ENCODE data around the gene PLA2G4B.

PLA2G4B gene, protein sequence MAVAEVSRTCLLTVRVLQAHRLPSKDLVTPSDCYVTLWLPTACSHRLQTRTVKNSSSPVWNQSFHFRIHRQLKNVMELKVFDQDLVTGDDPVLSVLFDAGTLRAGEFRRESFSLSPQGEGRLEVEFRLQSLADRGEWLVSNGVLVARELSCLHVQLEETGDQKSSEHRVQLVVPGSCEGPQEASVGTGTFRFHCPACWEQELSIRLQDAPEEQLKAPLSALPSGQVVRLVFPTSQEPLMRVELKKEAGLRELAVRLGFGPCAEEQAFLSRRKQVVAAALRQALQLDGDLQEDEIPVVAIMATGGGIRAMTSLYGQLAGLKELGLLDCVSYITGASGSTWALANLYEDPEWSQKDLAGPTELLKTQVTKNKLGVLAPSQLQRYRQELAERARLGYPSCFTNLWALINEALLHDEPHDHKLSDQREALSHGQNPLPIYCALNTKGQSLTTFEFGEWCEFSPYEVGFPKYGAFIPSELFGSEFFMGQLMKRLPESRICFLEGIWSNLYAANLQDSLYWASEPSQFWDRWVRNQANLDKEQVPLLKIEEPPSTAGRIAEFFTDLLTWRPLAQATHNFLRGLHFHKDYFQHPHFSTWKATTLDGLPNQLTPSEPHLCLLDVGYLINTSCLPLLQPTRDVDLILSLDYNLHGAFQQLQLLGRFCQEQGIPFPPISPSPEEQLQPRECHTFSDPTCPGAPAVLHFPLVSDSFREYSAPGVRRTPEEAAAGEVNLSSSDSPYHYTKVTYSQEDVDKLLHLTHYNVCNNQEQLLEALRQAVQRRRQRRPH

DNA sequence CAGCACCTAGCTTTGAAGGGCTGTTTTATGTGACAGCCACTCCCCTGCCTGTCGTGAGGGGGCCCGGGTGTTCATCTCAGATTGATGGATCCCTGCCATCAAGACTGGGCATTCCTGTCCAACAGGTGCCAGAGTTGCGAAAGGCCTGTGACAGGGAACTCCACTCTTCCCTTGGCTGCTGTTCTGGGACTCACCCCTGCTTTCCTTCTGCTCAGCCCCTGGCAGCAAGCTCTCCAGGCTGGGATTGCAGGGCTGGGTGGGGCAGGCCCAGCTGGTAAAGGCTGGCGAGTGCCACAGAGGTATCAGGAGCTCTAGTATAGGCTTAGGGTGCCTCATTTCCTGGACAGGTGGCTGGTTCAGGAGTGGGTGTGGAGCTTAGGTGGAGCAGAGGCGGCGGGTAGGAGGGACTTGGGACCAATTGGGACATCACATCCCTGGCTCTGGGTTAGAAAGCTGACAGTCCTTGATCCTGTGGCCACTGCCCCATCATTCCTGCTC lies at the start of gene PLA2G4B:
PLA2G4B (plus strand) TSS at position 448 of the 498 bp plus-strand sequence. CDS start 67 bp downstream, outside the sequence.
- DNase-seq = no peak

DNA sequence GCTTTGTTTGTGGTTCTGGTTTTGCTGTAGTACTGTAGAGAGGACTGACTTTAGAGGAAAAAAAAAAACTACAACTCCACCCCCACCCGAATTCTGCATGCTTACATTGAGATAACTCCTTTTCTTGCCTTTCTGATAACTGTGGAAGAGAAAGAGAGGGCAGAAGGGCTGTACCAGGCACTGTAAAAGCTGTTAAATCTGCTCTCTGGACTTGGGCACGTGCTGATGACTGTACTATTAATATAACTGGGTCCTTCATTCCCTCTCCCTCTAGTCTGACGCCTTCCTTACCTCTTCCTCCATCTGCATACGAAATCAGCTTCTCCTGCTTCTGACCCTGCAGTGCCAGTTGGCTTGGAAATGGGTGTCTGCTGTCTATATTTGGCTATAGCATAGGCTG lies 49.4 kb upstream of the PLA2G4B start:
- DNase-seq = no peak

DNA sequence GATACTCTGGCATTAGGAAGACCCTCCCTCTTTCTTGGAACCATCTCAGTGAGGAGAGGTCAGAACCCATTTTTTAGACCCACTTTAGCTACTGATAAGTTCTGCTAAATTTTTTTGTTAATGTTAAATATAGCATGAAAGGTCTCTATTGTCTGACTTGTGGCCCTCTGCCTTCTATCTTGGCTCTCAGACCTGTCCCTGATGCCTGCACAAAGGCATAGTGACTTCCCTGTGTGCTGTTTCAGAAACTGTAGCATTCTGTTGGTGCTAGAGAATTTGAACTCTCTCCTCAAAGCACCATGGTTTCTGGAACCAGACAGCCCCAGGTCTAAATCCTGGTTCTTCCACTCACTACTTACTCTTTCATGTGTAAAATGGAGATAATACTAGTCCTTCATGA lies 49.0 kb upstream of the PLA2G4B start:
- DNase-seq = no peak

DNA sequence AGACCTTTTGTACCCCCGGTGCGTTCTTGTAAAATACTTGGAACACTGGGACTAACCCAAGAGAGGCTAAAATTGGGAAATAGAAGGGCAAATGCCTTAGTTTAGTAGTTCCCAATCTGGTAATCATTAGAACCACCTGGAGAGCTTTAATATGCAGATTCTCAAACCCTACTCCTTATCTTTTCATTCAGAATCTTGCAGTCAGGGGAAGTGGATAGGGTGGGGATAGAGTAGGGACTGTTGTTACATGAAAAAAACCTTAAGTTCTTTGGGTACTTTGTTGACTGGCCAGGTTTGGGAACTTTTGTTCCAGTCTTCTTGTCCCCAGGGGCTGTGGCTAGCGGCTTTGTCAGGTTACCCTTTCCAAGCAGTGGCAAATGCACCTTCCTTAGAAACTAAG lies 48.5 kb upstream of the PLA2G4B start:
- DNase-seq = no peak

DNA sequence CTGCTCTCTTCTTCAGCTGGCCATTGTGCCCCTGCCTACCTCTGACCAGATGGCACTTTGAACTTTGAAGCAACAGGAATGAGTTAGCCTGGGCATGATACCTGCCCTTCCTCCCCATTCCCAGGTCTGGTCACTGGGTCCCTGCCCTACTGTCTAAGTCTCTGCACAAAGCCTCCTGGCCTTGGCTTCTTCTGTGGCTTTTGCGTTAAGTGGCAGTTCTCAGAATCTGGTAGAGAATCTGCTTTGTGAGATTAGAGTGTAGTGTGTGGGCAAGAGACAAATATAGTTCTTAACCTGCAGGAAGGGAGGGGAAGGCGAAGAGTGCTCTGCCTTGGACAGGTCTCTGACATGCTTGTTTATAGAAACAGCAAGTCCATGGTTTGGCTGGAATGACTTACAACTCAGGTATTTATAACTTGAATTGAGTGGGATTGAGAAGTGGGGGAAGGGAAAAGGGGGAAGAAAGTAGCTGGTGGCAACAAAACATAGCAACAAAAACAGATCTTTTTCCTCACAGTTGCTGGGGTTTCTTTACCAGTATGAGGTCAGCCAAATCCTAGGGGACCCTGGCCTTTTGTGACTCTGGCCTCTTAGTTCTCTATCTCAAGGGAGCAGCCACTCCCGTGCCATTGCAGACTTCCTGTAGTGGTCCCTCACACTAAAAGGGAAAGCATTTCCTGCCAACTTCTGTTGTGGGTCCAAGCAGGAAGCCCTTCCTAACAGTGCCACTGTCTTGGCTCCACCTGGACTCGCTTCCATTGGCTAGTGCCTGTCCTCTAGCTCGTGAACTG lies 47.7 kb upstream of the PLA2G4B start:
- DNase-seq = no peak

DNA sequence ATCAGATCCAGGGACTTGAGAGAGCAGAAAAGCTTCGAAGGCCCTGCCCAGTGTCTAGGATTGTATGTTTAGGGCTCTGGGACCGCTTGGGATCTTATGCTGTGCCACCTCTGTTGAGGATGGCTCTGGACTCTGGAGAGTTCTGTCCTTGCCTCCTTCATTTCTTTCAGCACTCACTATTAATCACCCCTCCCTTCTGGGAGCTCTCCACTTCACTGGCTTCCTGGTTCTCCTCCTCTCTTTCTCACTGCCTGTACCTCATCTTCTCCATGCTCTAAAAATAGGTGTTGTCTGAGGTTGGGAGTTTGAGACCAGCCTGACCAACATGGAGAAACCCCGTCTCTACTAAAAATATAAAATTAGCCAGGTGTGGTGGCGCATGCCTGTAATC lies 47.1 kb upstream of the PLA2G4B start:
- no peak for DNase-seq

DNA sequence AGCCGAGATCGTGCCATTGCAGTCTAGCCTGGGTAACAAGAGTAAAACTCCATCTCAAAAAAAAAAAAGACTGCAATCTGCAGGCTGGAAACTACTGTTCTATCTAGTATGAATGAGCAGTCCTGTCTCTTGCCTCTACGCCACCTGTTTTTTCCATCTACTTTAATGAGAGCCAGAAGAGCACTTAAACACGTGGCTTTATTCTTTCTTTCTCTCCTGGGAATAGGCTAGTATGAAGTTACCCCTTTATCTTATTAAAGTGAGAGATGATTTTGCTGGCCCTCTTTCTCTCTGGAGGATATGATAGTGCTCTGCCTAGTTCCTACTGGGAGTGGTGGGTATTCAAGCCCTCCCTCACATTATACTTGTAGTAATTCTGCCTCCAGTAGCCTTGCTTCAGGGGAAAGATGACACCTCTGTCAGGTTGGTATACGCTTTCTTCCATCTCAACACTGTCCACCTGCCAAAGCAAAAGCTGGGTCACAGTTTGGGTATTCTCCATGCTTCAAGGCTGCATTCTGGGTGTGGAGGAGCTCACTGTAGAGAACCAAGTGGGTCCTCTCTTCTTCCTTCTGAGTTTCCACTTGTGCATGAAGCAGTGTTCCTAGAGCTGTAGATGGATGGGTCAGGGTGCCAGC lies 46.5 kb upstream of the PLA2G4B start:
- DNase-seq = no peak

DNA sequence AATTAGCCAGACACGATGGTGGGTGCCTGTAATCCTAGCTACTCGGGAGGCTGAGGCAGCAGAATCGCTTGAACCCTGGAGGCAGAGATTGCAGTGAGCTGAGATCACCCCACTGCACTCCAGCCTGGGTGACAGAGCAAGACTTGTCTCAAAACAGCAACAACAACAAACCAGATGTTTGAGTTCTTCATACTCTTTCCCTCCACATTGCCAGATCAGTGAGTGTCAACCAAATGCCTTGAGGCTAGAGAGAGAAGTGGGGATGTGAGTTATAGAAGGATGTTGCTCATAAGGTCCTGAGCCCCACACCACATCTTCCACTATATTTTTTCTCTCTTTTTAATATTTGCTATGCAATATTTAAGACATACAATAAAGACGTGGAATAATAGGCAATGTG lies 44.6 kb upstream of the PLA2G4B start:
- no peak for DNase-seq

GRCh38 chr15:41795996-41796856 lies 42.4 kb upstream of the PLA2G4B start:
- DNase-seq = no peak

DNA sequence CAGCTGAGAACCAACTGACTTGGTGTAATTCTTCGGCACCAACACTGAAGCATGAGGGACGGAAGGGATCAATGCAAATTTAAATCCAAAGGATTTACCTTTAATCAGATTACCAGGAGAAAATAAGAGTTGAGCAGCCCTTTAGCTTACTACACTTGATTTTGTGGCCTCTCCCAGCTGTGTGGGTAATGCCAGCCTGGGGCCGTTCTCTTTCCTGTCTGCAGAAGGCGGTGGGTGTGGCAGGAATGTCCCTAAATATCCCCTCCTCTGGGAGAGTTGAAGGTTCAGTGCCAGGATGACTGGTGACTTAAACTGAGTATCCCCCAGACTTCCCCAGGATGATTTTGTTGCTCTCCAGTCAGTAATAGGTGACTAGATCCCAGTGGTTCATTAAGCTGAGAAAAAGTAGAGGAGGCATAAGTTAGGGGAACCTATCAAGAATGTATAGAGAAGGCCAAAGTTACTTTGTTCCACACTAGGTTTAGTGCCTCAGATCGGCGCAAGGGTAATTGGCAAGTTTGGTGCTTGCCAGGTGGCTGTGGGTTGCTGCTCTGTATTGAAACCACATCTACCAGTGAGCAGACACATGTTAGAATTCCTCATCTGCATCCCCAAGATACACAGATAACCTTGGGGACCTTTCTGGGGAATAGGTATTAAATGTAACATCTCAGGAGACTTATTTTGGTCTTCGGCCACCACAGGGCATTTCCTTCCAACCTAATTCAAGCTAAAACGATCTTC lies 41.3 kb upstream of the PLA2G4B start:
- DNase-seq = no peak

DNA sequence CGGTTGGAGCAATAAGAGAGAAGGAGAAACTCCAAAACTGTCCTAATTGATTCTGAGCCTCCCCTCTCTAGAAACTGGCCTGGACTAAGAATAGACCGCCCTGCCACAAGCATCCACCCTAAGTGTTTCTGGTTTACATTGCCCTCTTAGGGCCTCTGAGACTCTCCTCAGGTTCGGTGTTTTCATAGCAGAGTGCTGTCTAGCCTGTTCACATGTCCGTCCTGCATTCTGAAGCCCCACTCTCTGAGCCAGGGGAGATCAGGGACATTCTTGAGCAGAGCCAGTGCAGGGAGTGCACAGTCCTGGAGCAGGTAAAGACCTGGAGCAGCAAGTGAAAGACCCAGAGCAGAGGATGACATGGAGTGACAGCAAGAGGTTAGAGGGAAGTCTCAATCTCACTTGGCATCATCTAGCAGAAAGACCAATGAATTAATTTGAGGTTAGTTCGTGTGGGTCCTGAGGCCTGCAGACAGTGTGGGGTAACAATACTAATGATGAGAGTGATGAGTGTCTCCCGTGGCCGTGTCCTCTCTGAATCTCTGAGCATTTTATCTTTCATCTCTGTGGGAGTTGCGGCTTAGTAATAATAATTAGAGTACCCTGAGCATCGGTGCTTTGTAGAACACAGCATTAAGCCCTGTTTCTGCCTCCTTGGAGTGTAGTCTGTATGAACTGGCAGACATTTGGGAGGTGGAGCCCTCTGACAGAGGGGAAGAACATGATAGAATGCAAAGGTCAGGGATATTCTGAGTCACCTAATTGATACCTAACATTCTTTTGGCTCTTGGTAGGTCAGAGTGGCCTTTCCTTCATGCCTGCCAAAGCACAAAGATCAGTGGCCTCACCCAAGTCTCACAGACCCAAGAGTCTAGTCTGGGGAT lies 39.8 kb upstream of the PLA2G4B start:
- DNase-seq = no peak

DNA sequence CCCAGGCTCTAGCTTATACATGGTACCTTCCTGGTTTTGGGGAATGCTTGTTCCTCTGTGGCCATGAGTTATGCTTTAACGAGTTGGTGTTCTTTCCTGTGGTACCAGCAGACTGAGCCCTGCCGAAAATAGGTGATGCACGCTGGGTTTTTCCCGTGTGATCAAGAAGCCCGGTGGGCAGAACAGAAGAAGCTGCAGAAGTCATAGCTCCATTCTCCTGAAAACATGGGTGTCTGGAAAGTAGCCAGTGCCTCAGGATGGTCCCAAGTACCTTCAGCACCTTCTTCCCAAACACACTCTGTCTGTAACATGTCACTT lies 39.2 kb upstream of the PLA2G4B start:
- no peak for DNase-seq

- no peak for DNase-seq
Observed at GRCh38 chr15:41801185-41801584, 37.5 kb upstream of the PLA2G4B start.

DNA sequence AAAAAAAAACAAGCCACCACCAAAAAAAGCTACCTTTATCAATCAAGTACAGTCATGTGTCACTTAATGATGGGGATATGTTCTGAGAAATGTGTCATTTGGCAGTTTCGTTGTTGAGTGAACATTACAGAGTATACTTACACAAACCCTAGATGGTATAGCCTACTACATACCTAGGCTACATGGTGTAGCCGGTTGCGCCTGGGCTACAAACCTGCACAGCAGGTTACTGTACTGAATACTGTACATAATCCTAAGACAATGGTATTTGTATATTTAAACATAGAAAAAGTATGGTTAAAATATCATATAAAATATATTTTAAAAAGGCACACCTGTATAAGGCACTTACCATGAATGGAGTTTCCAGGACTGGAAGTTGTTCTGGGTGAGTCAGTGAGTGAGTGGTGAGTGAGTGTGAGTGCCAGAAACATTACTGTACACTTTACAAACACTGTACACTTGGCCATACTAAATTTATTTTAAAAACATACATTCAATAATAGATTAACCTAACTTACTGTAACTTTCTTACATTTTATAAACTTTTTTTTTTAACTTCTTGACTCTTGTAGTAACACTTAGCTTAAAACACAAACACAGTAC lies 36.7 kb upstream of the PLA2G4B start:
- DNase-seq = no peak

DNA sequence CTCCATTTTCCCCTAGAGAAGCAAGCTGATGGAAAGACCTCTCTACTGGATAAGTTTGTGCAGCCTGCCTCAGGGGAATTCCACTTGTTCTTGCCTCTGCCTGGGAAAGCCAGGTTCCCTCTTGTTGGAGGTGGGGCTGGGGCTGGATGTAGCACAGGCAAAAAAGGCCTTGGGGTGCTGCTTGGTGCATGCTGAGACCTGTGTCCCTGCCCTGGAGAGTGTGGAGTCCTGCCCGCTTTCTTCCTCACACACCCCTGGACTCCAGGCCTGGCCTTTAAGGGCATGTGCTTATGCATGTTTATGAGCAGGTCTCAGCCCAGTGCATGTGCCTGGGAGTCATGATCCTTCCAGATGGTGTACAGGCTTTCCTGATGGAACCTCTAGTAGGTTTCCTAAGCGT lies 34.3 kb upstream of the PLA2G4B start:
- no peak for DNase-seq

DNA sequence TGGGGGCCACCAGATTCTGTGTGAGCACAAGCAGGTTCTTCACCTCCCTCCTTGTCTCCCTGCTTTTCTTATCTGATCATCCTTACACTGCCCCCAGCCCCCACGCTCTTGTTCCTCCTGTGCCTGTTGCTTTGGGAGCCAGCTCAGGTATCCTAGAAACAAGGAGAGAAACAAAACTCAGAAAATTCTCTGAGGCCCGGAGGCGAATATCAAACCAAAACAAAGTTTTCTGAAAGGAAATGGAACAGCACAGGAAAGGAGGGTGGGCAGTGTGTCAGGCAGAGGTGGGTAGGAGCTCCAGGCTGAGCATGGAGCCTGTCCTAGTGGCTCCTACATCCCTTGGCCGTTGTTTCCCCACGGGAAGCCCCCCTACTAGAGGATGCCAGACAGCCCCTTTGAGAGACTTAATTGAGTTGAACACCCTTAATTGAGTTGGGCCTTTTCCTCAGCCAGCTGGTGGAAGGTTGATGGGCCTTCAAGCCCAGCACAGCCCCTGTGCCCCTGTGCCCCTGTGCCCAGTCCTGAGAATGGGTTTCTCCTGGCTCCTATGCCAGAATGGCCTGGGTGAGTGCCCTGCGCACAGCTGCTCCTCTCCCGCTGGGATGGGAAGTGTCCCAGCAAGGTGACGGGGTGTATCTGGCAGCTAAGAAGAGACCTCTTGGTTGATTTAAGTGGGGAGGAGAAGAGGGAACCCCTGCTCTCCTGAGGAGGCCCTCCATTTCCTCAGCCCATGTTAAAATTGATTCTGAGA lies 33.6 kb upstream of the PLA2G4B start:
- no peak for DNase-seq

DNA sequence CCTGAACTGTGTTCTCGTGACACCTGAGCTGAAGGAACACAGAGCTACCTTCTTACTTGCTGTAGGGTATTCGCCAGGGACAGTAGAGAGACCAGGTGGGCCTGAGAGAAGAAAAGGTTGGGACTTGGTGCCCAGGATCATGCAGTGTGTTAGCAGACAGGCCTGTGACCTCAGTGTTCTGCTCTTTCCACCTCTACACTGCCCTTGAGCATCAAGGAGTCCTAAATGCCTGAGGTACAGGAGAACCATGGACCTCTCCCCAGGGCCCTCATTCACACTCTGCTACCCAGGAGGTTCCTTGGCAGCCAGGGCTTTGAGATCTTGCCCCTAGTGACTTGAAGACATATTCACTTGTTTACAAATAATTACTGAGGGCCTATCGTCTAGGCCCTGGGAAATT lies 32.9 kb upstream of the PLA2G4B start:
- DNase-seq = no peak

DNA sequence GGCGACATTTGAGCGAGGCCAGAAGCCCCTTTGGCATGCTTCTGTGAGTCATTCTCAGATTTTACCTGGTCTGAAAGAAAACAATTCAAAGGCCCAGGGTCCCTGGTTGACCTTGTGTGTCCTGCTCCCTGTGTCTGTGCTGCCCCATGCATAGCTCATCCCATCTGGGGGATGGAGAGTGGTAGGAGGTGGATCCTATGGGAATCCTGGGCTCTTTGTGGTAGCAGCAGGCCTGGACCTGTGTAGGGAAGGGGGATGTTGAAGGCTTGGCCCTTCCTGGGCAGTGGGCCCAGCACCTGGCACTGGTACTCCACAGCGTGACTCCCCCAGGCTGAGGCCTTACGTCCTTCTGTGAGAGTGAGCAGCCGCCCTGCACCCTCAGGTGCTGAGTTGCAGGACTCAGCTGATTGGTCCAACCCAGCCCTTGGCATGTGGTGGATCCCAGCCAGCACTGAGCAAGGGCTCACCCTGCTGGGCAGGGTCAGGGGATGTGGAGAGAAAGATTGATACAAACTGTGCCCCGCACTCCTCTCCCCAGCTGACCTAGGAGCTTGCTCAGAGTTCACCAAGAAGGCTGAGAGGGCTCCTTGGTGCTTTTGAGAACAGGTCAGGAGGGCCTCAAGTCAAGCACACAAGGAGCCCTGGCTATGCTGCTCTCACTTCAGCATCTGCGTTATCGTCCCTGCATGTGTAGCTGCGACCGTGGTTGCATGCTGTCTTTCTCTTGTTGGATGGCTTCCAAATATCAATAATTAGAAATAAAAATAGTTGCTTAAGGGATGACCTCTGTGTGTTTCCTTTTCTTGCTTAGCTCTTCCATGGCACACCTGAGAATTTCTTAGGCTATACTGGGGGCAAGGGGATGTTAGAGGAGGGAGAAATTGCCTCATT lies 32.1 kb upstream of the PLA2G4B start:
- no peak for DNase-seq

Measured in CD4-positive, alpha-beta T cell treated with Interleukin-4 for 1 hour (primary cell).